Fibroblast of villous mesenchyme (primary cell): ENCODE results near the gene TP53I13. TPM values are rescaled to one million over a fixed set of nuclear protein-coding genes. Genes with fewer than 3 reads are reported as not detected.

Source experiments
- DNase-seq: peaks from one replicate; pipeline ENCODE4 v3.0.0-alpha.2; 2010; ENCODE audit warnings: low read depth
- H3K4me3 ChIP-seq: 2 replicates; pipeline ENCODE4 v1.5.1; 2011; ENCODE audit warnings: low read depth, mild to moderate bottlenecking, low read length
- CTCF ChIP-seq: IDR thresholded peaks from 2 replicates; pipeline ENCODE4 v1.5.1; 2012; ENCODE audit warnings: low read depth, mild to moderate bottlenecking, low read length; ENCODE audit not compliant: insufficient read depth
- total RNA-seq: library from RNA; depleted of rRNA; stranded (reverse); fragments of >200 nt; gene quantifications from 2 replicates; pipeline ENCODE4 v1.2.3, GENCODE V29; 2012

TP53I13 gene
- total RNA-seq, result 51.8 and 54.8 TPM in 2 replicates

- H3K4me3 ChIP-seq, result peak within 1 kb of the TSS; percentile 78
- peak; percentile 90 for DNase-seq
- no peak for TF ChIP-seq CTCF
Observed at GRCh38 chr17:29568331-29569244, at the start of gene TP53I13. TP53I13 (plus strand) TSS chr17:29568701; CDS start chr17:29568759, 58 bp downstream.

GRCh38 chr17:29524692-29525091 lies 43.8 kb upstream of the TP53I13 start:
- no peak for DNase-seq
- no peak for TF ChIP-seq CTCF
- H3K4me3 ChIP-seq, result no peak overlapping the region

- no peak for DNase-seq
- no peak overlapping the region for H3K4me3 ChIP-seq
- no peak for TF ChIP-seq CTCF
Observed at GRCh38 chr17:29526322-29526721, 42.2 kb upstream of the TP53I13 start.

GRCh38 chr17:29533976-29534375 lies 34.5 kb upstream of the TP53I13 start:
- no peak for DNase-seq
- H3K4me3 ChIP-seq, result no peak overlapping the region
- no peak for TF ChIP-seq CTCF

GRCh38 chr17:29544066-29544465 lies 24.4 kb upstream of the TP53I13 start:
- no peak for DNase-seq
- TF ChIP-seq CTCF, result no peak
- H3K4me3 ChIP-seq, result no peak overlapping the region

- peak; percentile 34 for DNase-seq
- TF ChIP-seq CTCF, result no peak
- H3K4me3 ChIP-seq, result no peak overlapping the region
Observed at GRCh38 chr17:29546085-29546484, 22.4 kb upstream of the TP53I13 start.
